B cell (primary cell): Measurements from ENCODE around the gene GIMAP6. TPM values are rescaled to one million over a fixed set of nuclear protein-coding genes. Genes with fewer than 3 reads are reported as not detected.

Experiments
- ATAC-seq: fragments of 200-7000 bp; cut with Tn5 transposase; one replicate; pipeline ENCODE4 v1.10.0; 2021; ENCODE audit warnings: low read depth, mild to moderate bottlenecking, moderate number of reproducible peaks, moderate library complexity
- CTCF ChIA-PET: fragments of 350-600 bp; sonication (Branson Sonifier 250); formaldehyde crosslinking; loops from one replicate; lab custom pipeline; 2021; ENCODE audit warnings: antibody characterized with exemption, inconsistent platforms; lab: Charles Lee
- POLR2A ChIA-PET: fragments of 350-600 bp; sonication (Branson Sonifier 250); formaldehyde crosslinking; loops from one replicate; lab custom pipeline; 2021; ENCODE audit warnings: antibody characterized with exemption; lab: Charles Lee
- DNase-seq: peaks from one replicate; pipeline ENCODE4 v3.0.0; 2013
- H2AFZ ChIP-seq: 2 replicates; pipeline ENCODE4 v1.6.1; 2012; ENCODE audit warnings: mild to moderate bottlenecking, low read depth, low read length; ENCODE audit not compliant: insufficient read depth, poor library complexity, severe bottlenecking
- H3K27ac ChIP-seq, 2 donors: 1 replicate in 1 of 2; 2 replicates in 1 of 2; pipeline ENCODE4 v1.5.1; 2012 to 2013; ENCODE audit warnings: low read length in 2 of 2, mild to moderate bottlenecking in 2 of 2, moderate library complexity in 1 of 2
- H3K27me3 ChIP-seq, 4 experiments: fragments of 200-600 bp in 1 of 4; sonication (generic) in 1 of 4; replicated peaks in 1 of 4; 1 replicate in 2 of 4; 2 replicates in 2 of 4; pipeline versions ENCODE4 v1.6.1 to v1.7.0; 2013 to 2016; ENCODE audit warnings: low read length in 3 of 4, mild to moderate bottlenecking in 2 of 4, mixed read lengths in 1 of 4, moderate library complexity in 1 of 4; ENCODE audit not compliant: insufficient read depth in 4 of 4, control insufficient read depth in 3 of 4; ENCODE audit errors: control extremely low read depth in 1 of 4
- H3K36me3 ChIP-seq, 2 experiments: replicated peaks in 1 of 2; 1 replicate in 1 of 2; 2 replicates in 1 of 2; pipeline versions ENCODE4 v1.6.1 to v1.7.1; 2013; ENCODE audit warnings: low read length in 1 of 2; ENCODE audit not compliant: insufficient read depth in 2 of 2, control insufficient read depth in 1 of 2; ENCODE audit errors: control extremely low read depth in 1 of 2, extremely low read depth in 1 of 2
- H3K4me1 ChIP-seq, 2 donors: fragments of 200-600 bp in 1 of 2; sonication (generic) in 1 of 2; 1 replicate in 1 of 2; 2 replicates in 1 of 2; pipeline versions ENCODE4 v1.5.1 to v1.6.1; 2013 to 2017; ENCODE audit warnings: low read length in 2 of 2; ENCODE audit not compliant: control insufficient read depth in 2 of 2, insufficient read depth in 2 of 2
- H3K4me2 ChIP-seq: replicated peaks from 2 replicates; pipeline ENCODE3; 2012; ENCODE audit warnings: mild to moderate bottlenecking, low read depth, low read length; ENCODE audit not compliant: poor library complexity, severe bottlenecking
- H3K4me3 ChIP-seq, 5 experiments: fragments of 200-600 bp in 1 of 5; sonication (generic) in 1 of 5; 1 replicate in 3 of 5; 2 replicates in 2 of 5; pipeline versions ENCODE4 v1.5.1 to v1.7.0; 2011 to 2016; ENCODE audit warnings: low read length in 4 of 5, mild to moderate bottlenecking in 4 of 5, low read depth in 2 of 5, control low read depth in 1 of 5, moderate library complexity in 1 of 5; ENCODE audit not compliant: insufficient read depth in 1 of 5; ENCODE audit errors: control extremely low read depth in 1 of 5, extremely low read depth in 1 of 5
- H3K79me2 ChIP-seq: fragments of 200-600 bp; sonication (generic); one replicate; pipeline ENCODE4 v1.6.0; 2016; ENCODE audit warnings: low read length; ENCODE audit not compliant: control insufficient read depth, insufficient read depth
- H3K9ac ChIP-seq: fragments of 200-600 bp; sonication (generic); 2 replicates; pipeline ENCODE4 v1.6.1; 2017; ENCODE audit warnings: mild to moderate bottlenecking, low read length, moderate library complexity
- H3K9me3 ChIP-seq, 3 donors: one replicate each; pipeline versions ENCODE4 v1.6.1 to v1.7.1; 2013; ENCODE audit warnings: low read length in 2 of 3; ENCODE audit not compliant: control insufficient read depth in 2 of 3, insufficient read depth in 1 of 3; ENCODE audit errors: control extremely low read depth in 1 of 3
- H4K20me1 ChIP-seq: 2 replicates; pipeline ENCODE4 v1.6.0; 2012; ENCODE audit warnings: mild to moderate bottlenecking, low read length; ENCODE audit not compliant: insufficient read depth, control insufficient read depth, poor library complexity, severe bottlenecking
- H3K27ac Mint-ChIP-seq: one replicate; pipeline ENCODE4 v1.8.0; 2021; ENCODE audit warnings: mixed read lengths
- H3K27me3 Mint-ChIP-seq: one replicate; pipeline ENCODE4 v1.8.0; 2021; ENCODE audit warnings: mixed read lengths
- H3K4me1 Mint-ChIP-seq: one replicate; pipeline ENCODE4 v1.8.0; 2021; ENCODE audit warnings: mixed read lengths
- H3K4me3 Mint-ChIP-seq: one replicate; pipeline ENCODE4 v1.8.0; 2021; ENCODE audit warnings: mixed read lengths
- H3K9me3 Mint-ChIP-seq: one replicate; pipeline ENCODE4 v1.8.0; 2022; ENCODE audit warnings: mixed read lengths; ENCODE audit not compliant: insufficient read depth
- EZH2 ChIP-seq: IDR thresholded peaks from 2 replicates; pipeline ENCODE4 v1.6.1; 2012; ENCODE audit warnings: borderline replicate concordance, low read depth, mild to moderate bottlenecking, moderate library complexity, low read length; ENCODE audit not compliant: insufficient read depth, poor library complexity, severe bottlenecking
- WGBS: methylation state at CpG from one replicate; pipeline ENCODE4 v1.1.5; 2013; ENCODE audit warnings: missing lambda C conversion rate; ENCODE audit not compliant: insufficient coverage; 5-methylcytosine and 5-hydroxymethylcytosine counted together
- intact Hi-C: fragments of 100-400 bp; cut with micrococcal nuclease; formaldehyde crosslinking; loops from one replicate; pipeline ENCODE4 v1.10.0; 2022
- polyA plus RNA-seq: library from polyadenylated mRNA; depleted of rRNA; stranded (reverse); fragments of >200 nt; gene quantifications from 2 replicates; pipeline ENCODE4 v1.2.3, GENCODE V29; 2012
- total RNA-seq, 2 donors: library from RNA; stranded (reverse); fragments of 120-200 nt in 1 of 2; gene quantifications; 1 replicate in 1 of 2; 2 replicates in 1 of 2; pipeline versions ENCODE4 v1.2.3 to v1.2.4, GENCODE V29; 2013 to 2022
- TF ChIP-seq, protein P1 (sequence below): fragments of 200-600 bp; IDR thresholded peaks from one replicate; pipeline ENCODE4 v1.8.0; 2022; ENCODE audit warnings: antibody characterized with exemption, mild to moderate bottlenecking

GIMAP6 gene
- total and polyA plus RNA-seq, 2 donors (not counting 1 experiment from before 2014, with no cell fraction given) = 0.39 to 0.45 TPM

DNA sequence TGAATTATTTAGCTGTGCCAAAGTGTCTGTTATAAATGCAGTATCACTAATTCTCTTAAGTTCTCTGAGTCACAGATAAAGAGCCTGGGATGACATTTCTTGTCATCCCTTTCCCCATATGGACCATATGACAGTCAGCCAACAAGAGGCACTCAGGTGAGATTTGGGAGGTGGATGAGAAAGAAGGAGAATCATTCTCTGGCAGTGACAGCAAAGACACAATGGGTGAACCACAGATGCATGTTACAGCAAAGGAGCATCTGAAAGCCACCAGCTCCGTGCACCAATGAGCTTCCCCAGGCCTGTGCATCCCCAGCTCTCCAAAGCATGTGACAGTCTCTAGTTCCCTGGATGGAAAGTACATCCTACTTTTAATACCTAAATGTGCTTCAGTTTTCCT is 10.8 kb downstream of the GIMAP6 start:
- no peak for ATAC-seq
- Histone ChIP-seq H4K20me1 (no peaks in the 10 kb centered on the region), H3K36me3 (no peaks in the 10 kb centered on the region), H3K4me2 (no peak overlapping the region), H3K79me2 (no peaks in the 10 kb centered on the region), H3K27ac (no peak overlapping the region), H3K9me3 (no peaks in the 10 kb centered on the region), H2AFZ (no peak overlapping the region), H3K9ac (no peak overlapping the region), H3K27me3 (no peaks in the 10 kb centered on the region), H3K4me3 (no peak overlapping the region), H3K4me1 (no peaks in the 10 kb centered on the region)
- no peak overlapping the region for H3K27ac Mint-ChIP-seq
- TF ChIP-seq, protein P1, sequence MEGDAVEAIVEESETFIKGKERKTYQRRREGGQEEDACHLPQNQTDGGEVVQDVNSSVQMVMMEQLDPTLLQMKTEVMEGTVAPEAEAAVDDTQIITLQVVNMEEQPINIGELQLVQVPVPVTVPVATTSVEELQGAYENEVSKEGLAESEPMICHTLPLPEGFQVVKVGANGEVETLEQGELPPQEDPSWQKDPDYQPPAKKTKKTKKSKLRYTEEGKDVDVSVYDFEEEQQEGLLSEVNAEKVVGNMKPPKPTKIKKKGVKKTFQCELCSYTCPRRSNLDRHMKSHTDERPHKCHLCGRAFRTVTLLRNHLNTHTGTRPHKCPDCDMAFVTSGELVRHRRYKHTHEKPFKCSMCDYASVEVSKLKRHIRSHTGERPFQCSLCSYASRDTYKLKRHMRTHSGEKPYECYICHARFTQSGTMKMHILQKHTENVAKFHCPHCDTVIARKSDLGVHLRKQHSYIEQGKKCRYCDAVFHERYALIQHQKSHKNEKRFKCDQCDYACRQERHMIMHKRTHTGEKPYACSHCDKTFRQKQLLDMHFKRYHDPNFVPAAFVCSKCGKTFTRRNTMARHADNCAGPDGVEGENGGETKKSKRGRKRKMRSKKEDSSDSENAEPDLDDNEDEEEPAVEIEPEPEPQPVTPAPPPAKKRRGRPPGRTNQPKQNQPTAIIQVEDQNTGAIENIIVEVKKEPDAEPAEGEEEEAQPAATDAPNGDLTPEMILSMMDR = no peak
- no peak for TF ChIP-seq EZH2
- WGBS = 88% methylated on average over 1 of the region's 1 CpG
- no peak overlapping the region for H3K4me3 Mint-ChIP-seq
- no peak for DNase-seq
- H3K4me1 Mint-ChIP-seq = no peaks in the 10 kb centered on the region
- POLR2A ChIA-PET = no interaction called here
- no peaks in the 10 kb centered on the region for H3K9me3 Mint-ChIP-seq
- intact Hi-C loops = no loop called here
- peaks cover 10% of the 10 kb centered on the region for H3K27me3 Mint-ChIP-seq
- CTCF ChIA-PET = no interaction called here

GRCh38 chr7:150620617-150621371 is 11.4 kb downstream of the GIMAP6 start:
- no peak for DNase-seq
- H3K9me3 ChIP-seq = no peaks in the 10 kb centered on the region
- ChIA-PET CTCF (no interaction called here), POLR2A (no interaction called here)
- Mint-ChIP-seq H3K4me1 (no peaks in the 10 kb centered on the region), H3K4me3 (no peak overlapping the region), H3K27me3 (peaks cover 10% of the 10 kb centered on the region), H3K9me3 (no peaks in the 10 kb centered on the region), H3K27ac (no peak overlapping the region)
- H4K20me1 ChIP-seq = no peaks in the 10 kb centered on the region
- intact Hi-C loops = no loop called here
- no peak overlapping the region for H3K4me2 ChIP-seq
- H3K27ac ChIP-seq = no peak overlapping the region
- H3K79me2 ChIP-seq = no peaks in the 10 kb centered on the region
- no peaks in the 10 kb centered on the region for H3K36me3 ChIP-seq
- no peaks in the 10 kb centered on the region for H3K27me3 ChIP-seq
- TF ChIP-seq EZH2 = no peak
- TF ChIP-seq, protein P1 = no peak
- no peaks in the 10 kb centered on the region for H3K4me1 ChIP-seq
- ATAC-seq = no peak
- WGBS = 83% methylated on average over 2 of the region's 3 CpGs
- H2AFZ ChIP-seq = no peak overlapping the region
- H3K4me3 ChIP-seq = no peak overlapping the region
- no peak overlapping the region for H3K9ac ChIP-seq
